SK-N-SH (cell line): ENCODE measurements around the gene MINDY4.

Experiments used
- CTCF ChIP-seq: fragments of 200-600 bp; sonication (generic); IDR thresholded peaks from 2 replicates; pipeline ENCODE4 v1.6.1; 2017; ENCODE audit warnings: antibody characterized with exemption, mild to moderate bottlenecking, moderate library complexity
- REST ChIP-seq: IDR thresholded peaks from 2 replicates; pipeline ENCODE4 v1.6.1; 2012; ENCODE audit warnings: mild to moderate bottlenecking, low read depth, low read length, moderate library complexity

GRCh38 chr7:30915005-30915601 is 143.9 kb downstream of the MINDY4 start:
- TF ChIP-seq REST (no peak), CTCF (no peak)
